ENCODE data around the gene ARAP2. TPM values are rescaled to one million over a fixed set of nuclear protein-coding genes. Genes with fewer than 3 reads are reported as not detected.

Gene ARAP2
- total RNA-seq, 3 donors from 2014 or later, result 21.3 to 71.4 (median 23.2) TPM

DNA sequence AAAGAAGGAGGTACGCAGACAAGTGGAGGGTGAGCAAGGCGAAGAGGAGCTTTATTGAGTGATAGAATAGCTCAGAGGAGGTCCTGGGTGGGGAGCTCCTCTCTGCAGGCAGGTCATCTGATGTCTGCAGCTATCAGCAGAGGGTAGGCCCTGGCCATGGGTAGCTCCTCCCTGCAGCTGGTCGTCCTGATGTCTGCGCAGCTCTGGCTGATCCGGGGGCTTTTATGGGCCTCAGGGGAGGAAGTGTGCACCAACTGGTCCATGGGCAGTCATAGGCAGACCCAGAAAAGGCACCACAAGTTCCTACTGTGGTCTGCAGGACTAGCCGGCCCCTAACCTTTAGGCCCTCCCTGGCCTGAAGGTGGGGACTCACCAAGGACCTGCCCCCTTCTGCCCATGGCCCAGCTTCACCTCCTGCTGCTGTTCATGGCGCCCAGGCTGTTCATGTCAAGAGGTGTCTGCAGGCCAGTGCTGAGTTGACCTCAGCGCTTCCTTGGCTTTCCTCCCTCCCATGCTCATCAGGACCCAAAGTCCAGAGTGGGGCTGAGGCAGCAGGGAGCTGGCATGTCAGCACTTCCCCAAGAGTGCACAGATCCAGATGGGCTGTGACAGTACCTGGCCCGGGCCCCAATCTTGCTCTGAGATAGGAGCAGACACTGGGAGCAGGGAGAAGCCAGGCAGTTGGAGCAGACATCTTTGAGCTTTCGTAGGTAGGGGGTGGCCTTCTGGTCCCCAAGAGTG, 46.1 kb downstream of the ARAP2 start:
- Histone ChIP-seq H3K27ac (no peak overlapping the region), H3K27me3 (no peaks in the 10 kb centered on the region), H3K36me3 (no peaks in the 10 kb centered on the region), H3K4me1 (no peaks in the 10 kb centered on the region), H3K9me3 (no peaks in the 10 kb centered on the region), H3K4me3 (no peak overlapping the region)
- TF ChIP-seq POLR2A (IDR thresholded peaks at IDR 0.05), result no peak
- TF ChIP-seq POLR2AphosphoS5 (IDR thresholded peaks at IDR 0.05), result no peak
- TF ChIP-seq, protein P1, sequence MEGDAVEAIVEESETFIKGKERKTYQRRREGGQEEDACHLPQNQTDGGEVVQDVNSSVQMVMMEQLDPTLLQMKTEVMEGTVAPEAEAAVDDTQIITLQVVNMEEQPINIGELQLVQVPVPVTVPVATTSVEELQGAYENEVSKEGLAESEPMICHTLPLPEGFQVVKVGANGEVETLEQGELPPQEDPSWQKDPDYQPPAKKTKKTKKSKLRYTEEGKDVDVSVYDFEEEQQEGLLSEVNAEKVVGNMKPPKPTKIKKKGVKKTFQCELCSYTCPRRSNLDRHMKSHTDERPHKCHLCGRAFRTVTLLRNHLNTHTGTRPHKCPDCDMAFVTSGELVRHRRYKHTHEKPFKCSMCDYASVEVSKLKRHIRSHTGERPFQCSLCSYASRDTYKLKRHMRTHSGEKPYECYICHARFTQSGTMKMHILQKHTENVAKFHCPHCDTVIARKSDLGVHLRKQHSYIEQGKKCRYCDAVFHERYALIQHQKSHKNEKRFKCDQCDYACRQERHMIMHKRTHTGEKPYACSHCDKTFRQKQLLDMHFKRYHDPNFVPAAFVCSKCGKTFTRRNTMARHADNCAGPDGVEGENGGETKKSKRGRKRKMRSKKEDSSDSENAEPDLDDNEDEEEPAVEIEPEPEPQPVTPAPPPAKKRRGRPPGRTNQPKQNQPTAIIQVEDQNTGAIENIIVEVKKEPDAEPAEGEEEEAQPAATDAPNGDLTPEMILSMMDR (IDR thresholded peaks at IDR 0.05), result no peak
- intact Hi-C loops (cut with DNase I; ENCODE audit: low total_unique reads), result no loop called here
- DNase-seq (ENCODE audit: low spot score in 2 of 2), result no peak

DNA sequence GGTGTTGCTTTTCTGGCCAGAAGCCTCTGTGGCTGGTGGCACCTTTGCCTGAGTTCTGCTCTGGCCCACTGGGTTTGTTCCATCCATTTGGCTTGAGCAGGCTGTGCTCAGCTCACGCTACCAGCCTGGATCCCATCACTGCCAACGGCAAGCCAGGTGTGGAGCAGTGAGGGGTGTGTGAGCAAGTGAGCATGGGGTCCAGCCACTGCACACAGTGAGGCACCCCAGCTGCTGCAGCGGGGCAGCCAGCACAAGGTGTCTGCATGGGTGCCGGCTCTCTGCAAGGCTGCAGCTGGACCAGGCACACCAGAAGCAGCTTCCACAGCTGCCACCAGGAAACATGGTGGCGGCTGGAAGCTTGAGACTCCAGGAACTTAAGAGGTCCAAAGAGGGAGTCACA, 46.8 kb downstream of the ARAP2 start:
- Histone ChIP-seq H3K4me3 (no peak overlapping the region), H3K27ac (no peak overlapping the region), H3K27me3 (no peaks in the 10 kb centered on the region), H3K36me3 (no peaks in the 10 kb centered on the region), H3K4me1 (no peaks in the 10 kb centered on the region), H3K9me3 (no peaks in the 10 kb centered on the region)
- intact Hi-C loops (cut with DNase I; ENCODE audit: low total_unique reads), result no loop called here
- DNase-seq (ENCODE audit: low spot score in 2 of 2), result no peak
- TF ChIP-seq, protein P1 (IDR thresholded peaks at IDR 0.05), result no peak
- TF ChIP-seq POLR2AphosphoS5 (IDR thresholded peaks at IDR 0.05) (no peak), POLR2A (IDR thresholded peaks at IDR 0.05) (no peak)

DNA sequence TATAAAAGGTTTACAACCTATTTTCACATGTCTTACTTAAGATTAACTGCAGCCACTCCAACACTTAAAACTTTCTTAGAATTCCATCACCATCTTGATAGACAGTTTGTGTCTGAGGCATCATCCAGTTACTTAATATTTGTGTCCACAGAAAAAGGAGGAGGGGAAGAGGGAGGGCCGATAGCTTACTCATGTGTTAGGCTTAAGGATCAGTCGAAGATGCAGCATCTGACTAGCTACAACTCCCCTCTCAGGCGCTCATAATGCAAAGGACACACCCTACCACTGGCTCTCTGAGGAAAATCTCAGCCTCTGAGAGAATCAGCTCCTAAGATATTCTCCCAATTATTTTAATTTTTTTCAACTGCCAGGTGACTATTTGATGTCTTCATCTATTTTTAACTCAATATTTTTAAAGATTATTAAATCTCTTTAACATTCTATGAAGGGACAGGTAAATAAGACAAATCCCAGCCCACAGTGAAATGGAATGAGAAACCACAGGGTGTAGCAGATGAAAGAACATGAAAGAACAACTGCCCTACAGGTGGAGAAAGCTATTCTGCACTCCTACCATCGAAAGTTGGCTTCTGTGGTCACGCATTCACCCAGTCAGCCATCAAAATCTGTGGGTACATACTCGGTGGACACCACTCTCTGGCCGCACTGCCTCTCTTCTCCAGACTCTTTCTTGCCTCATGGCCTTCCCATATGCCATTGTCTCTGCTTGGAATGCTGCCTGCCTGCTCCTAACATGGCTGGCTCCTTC, 48.0 kb downstream of the ARAP2 start:
- Histone ChIP-seq H3K9me3 (no peaks in the 10 kb centered on the region), H3K4me1 (no peaks in the 10 kb centered on the region), H3K27ac (no peak overlapping the region), H3K27me3 (no peaks in the 10 kb centered on the region), H3K4me3 (no peak overlapping the region), H3K36me3 (no peaks in the 10 kb centered on the region)
- TF ChIP-seq, protein P1 (IDR thresholded peaks at IDR 0.05), result no peak
- TF ChIP-seq POLR2A (IDR thresholded peaks at IDR 0.05) (no peak), POLR2AphosphoS5 (IDR thresholded peaks at IDR 0.05) (no peak)
- intact Hi-C loops (cut with DNase I; ENCODE audit: low total_unique reads), result no loop called here
- DNase-seq (ENCODE audit: low spot score in 2 of 2), result no peak

DNA sequence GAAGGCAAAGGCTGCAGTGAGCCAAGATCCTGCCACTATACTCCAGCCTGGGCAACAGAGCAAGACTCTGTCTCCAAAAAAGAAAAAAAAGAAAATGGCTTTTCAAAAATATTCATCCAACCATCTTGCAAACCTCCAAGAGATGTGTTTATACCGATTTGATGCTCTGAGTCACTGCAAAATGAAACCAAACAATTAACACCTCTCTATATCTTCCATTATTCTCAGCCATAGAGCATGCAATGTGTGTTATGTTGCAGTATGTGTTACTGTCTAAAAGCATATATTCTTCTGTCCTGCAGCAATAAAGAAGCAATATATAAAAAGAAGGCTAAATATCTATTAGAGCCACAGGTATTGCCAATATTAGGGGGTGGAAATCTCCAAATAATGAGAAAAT, 51.4 kb downstream of the ARAP2 start:
- H3K36me3 ChIP-seq, result no peaks in the 10 kb centered on the region
- no peaks in the 10 kb centered on the region for H3K9me3 ChIP-seq
- TF ChIP-seq, protein P1 (IDR thresholded peaks at IDR 0.05), result no peak
- TF ChIP-seq POLR2A (IDR thresholded peaks at IDR 0.05), result no peak
- TF ChIP-seq POLR2AphosphoS5 (IDR thresholded peaks at IDR 0.05), result no peak
- H3K4me3 ChIP-seq, result no peak overlapping the region
- no peak overlapping the region for H3K27ac ChIP-seq
- H3K4me1 ChIP-seq, result no peaks in the 10 kb centered on the region
- no peaks in the 10 kb centered on the region for H3K27me3 ChIP-seq
- intact Hi-C loops (cut with DNase I; ENCODE audit: low total_unique reads), result no loop called here
- no peak for DNase-seq (ENCODE audit: low spot score in 2 of 2)
